Activated gamma-delta T cell treated with Interleukin-2 at 50 U/mL for 16 hours (primary cell): ENCODE data around the gene ADGRF3.
"Not testable (repeated sequence)": the region's sequence is repeated elsewhere in the genome, so short reads cannot be mapped to it uniquely, and the experiment has no call there.

Source experiments
- DNase-seq: peaks from one replicate; pipeline ENCODE4 v3.0.0-alpha.2; 2020

Gene ADGRF3

DNA sequence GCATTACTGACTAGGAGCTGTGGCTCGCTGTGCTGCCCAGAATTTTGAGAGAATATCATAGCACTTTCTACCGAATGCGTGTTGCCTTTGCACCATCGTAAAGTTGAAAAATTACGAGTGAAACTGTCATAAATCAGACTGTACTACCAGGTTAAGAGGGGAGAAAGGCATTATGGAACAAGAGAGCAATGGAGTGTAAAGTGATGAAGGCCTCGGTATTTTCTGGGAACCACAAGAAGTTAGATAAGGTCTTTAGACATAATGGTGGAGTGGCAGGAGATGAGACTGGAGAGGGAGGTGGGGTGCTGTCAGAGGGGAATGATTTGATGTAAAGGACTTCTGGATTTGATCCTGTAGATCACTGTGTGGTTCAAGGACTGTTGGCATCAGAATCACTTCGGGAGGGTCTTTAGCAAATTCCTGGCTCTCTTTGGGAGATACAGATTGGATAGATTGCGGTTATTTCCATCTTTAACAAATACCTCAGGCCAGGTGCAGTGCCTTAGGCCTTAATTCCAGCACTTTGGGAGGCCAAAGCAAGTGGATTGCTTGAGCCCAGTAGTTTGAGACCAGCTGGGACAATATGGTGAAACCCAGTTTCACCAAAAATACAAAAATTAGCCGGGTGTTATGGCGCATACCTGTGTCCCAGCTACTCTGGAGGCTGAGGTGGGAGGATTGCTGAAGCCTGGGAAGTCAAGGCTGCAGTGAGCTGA is 4.9 kb upstream of the ADGRF3 start:
- DNase-seq = no peak

DNA sequence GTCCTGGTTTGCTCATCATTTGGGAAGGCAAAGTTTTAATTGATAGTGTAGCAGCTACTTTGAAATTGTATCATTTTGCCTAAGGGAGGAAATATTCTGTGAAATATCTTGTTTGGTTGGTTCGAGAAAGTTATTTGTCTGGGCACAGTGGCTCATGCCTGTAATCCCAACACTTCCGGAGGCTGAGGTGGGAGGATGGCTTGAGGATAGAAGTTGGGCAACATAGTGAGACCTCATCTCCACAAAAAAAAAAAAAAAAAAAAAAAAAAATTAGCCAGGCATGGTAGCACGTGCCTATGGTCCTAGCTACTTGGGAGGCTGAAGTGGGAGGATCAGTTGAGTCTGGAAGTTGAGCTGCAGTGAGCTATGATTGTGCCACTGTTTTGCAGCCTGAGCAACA is 3.1 kb upstream of the ADGRF3 start:
- no peak for DNase-seq

DNA sequence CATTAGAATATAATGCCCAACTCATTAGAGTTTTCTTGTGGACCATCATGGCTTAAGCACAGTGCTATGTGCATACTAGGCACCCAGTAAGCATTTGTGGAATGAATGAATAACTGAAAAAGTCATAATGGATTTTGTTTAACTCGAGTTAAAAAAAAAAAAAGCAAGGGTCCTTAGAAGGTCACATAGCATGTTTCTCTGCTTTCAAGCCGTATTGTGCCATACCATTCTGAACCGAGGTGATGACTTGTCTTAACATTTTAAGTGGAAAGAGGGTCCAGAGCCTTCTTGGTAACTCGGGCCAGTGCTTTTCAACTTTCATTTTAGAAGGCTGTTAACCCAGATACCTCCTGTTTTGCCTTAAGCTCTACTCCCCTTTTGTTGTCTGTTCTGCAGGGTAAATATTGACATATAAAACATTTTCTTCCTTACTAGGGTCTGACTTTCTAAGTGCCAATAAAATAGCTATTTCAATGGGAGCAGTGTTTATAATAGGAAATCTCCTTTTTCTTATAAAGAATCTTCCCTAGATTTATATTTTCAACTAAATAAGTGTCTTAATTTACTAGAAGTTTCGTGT is 787 bp upstream of the ADGRF3 start:
- no peak for DNase-seq

DNA sequence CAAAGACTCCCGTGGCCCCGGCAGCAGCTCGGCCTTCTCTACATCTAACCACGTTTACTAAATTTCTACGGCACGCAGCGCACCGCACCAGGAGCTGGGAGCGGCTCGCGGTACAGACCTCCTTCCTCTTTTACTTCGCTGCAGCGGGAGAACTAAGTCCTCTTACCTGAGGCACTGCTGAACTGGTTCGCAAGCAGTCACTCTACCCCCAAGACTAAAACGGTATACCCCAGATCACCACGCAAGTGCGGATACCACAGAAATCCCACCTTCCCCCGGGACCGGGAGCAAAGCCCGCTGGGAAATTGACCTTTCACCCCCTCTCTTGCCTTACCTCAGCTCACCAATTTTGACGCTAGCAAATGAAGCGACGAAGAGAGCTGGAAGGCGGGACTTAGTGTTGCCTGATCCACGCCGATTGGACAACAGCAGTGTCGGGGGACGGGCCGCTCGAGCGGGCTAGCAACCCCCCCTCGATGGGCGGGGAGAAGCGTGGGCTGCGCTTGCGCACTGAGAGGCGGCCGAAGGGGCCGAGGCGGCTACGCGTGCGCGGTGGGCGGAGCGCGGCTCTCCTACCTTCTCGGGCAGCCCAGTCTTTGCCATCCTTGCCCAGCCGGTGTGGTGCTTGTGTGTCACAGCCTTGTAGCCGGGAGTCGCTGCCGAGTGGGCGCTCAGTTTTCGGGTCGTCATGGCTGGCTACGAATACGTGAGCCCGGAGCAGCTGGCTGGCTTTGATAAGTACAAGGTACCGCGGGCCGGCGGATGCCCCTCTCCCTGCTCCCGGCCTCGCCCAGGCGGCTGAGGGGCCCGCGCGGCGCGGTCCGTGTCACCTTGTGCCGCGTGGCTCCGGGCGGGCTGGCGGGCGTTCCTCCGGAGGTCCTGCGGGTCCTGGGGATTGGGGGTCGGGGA is 790 bp downstream of the ADGRF3 start, which contains the start of gene SELENOI:
SELENOI (plus strand) TSS at position 599 of the 909 bp plus-strand sequence; CDS start at position 689, 90 bp downstream.
- DNase-seq = peak; percentile 99

DNA sequence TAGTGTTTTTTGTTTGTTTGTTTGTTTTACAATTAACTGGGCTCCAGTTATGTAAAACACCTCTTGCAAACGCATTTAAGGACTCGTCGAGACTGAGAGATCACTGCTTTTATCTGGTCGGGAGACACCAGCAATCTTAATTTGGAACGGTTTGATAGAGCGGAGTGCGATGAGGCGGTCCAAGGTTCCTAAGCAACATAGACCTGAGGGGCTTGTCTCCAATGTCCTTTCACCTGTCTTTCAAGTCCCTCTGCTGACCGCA is 1.4 kb downstream of the ADGRF3 start:
- no peak for DNase-seq

DNA sequence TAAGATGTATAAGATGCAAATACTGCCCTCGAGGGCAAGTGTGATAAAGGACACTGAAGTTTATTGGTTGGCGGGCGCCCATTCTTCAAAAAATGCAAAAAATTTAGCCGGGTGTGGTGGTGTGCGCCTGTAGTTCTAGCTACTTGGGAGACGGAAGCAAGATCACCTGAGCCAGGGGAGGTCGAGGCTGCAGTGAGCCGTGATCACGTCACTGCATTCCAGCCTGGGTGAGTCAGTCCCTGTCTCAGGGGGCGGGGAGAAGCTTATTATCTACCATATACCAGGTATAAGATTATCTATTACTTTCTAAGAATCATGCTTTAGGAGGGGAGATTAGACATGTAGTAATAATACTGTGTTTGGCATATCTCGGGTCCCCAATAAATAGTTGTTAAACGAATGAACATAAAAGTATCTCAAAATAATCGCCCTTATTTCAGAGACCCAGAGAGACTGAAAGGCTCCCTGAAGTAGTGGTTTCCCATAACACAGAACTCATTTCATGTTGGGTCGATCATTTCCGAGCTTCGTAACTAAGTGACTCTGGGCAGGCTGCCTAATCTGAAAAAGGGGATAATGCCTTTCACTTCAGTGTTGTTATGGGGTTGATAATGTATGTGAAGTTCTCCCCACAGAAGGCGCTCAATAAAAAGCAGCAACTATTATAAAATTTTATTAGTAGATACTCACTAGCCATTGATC is 1.9 kb downstream of the ADGRF3 start:
- DNase-seq = no peak

DNA sequence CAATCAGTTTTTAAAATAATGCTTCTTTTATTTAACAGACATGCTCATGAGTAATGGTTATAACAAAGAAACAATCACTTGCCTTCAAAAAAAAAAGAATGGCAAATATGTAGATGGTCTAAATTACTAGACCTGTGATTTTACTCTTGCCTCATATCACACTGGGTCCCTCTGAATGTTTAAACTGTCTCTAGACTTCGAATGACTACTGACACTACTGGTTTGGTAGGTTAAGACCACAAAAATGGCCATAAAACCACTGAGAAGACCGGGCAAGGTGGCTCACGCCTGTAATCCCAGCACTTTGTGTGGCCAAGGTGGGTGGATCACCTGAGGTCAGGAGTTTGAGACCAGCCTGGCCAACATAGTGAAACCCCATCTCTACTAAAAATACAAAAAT is 5.8 kb downstream of the ADGRF3 start:
- DNase-seq = no peak

DNA sequence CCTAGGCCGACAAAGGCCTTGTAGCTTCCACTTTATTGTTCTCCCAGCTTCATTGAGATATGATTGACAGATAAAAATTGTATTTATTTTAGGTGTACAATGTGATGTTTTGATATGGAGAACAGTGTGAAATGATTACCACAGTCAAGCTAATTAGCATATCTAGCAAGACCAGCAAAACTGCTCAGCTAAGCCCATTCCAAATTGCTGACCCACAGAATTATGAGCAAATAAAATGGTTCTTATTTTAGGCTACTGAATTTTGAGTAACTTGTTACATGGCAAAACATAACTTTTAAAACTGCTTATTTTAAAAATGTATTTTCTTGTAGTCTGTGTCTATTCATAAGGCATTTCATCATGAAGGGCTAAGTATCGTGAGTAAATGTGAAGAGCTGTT is 9.3 kb downstream of the ADGRF3 start:
- DNase-seq = no peak

DNA sequence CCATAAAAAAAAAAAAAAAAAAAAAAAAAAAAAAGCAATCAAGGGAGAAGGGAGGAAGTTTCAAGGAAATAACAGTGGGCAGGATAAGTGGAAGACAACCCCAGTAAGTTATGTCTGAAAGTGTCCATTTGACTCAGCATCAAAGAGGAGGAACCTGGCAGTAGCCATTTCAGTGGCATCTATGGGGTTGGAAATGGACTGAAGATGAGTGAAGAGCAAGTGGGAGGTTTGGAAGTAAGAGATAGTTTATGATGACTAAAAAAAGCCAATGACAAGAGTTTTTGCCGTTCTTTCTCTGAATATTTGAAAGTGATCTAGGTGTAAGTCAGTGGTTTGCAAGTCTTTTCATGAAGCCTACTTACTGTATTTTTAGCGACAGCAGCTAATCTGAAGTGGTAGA is 9.9 kb downstream of the ADGRF3 start:
- no peak for DNase-seq

DNA sequence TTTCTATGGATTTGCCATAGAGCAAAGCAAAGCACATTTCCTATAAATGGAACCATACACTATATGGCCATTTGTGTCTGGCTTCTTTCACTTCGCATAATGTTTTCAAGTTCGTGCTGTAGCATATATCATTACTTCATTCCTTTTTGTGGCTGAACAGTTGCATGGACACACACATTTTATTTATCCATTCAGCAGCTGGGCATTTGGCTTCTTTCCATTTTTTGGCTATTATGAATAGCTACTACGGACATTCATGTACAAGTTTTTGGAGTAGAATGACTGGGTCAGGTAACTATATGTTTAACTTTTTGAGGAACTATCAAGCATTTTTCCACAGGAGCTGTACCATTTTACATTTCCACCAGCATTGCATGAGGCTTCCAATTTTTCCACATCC is 11.4 kb downstream of the ADGRF3 start:
- no peak for DNase-seq

DNA sequence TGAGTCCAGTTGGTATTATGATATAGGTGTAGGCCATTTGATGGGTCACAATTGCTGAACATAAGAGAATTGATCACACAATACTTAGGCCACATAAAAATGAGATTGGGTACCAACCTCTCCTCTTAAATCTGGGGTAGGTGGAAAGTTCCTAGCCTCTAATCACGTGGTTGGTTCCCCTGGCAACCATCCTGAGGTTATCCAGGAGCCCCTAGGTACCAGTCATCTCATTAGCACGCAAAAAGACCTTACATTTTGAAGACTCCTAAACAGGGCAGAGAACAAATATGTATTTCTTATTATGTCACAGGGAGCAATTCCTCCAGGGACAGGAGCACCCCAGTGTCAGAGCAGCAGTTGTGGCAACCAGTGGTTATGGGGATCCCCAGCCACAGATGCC is 13.3 kb downstream of the ADGRF3 start:
- no peak for DNase-seq

DNA sequence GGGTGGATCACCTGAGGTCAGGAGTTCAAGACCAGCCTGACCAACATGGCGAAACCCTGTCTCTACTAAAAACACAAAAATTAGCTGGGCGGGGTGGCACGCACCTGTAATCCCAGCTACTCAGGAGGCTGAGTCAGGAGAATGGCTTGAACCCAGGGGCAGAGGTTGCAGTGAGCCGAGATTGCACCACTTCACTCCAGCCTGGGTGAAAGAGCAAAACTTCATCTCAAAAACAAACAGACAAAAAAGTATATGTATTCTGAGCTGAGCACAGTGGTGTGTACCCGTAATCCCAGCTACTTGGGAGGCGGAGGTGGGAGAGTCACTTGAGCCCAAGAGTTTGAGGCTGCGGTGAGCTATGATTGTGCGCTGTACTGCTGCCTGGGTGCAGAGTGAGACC is 15.3 kb downstream of the ADGRF3 start:
- not testable (repeated sequence) for DNase-seq

DNA sequence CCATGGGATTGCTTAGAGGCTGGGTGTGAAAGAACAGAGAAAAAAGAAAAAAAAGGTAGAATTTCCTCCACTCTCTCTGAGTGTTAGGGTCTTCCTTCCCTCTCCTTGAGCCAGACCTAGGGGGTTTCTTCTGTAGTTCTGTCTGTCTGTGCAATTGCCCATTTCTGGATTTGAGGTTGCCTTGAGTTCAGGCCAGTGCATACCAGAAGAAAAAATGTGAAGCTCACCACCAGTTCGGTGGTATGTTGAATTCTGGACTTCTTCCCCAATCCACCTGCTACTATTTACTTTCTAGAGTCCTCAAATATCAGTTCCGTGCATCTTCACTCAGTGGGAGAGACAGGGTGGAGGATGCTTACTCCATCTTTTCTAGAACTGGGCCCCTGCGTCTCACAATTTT is 16.0 kb downstream of the ADGRF3 start:
- DNase-seq = no peak

DNA sequence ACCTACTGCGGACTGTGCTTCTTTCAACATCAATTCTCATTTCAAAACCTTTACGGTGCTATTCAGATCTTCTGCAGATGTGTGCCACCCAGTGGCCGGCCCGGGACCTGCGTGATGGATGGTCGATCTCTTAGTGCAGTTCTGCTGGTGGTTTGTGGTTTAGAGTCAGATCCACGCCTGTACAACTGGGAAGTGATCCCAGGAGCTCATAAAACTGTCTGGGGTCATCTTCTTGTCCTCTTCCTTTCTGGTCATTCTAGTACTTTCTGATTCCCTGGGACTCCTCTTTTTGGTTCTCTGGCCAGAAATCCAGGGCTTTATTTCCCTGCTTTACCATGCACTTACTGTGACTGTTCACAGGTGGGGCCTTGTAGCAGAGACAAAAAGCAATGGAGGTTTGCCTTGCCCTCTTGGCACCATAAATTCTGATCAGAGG is 16.5 kb downstream of the ADGRF3 start:
- DNase-seq = peak; percentile 83

DNA sequence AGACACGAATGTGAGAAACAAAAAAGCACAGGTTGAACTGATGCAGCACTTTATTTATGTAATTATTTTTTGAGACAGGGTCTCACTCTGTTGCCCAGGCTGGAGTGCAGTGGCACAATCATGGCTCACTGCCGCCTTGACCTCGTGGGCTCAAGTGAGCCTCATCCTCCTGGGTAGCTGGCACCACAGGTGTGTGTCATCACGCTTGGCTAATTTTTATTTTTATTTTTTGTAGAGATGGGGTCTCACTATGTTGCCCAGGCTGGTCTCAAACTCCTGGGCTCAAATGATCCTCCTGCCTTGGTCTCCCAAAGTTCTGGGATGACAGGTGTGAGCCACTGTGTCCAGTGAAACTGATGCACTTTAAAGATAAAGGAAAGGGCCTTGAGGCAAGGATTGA is 17.5 kb downstream of the ADGRF3 start:
- not testable (repeated sequence) for DNase-seq

DNA sequence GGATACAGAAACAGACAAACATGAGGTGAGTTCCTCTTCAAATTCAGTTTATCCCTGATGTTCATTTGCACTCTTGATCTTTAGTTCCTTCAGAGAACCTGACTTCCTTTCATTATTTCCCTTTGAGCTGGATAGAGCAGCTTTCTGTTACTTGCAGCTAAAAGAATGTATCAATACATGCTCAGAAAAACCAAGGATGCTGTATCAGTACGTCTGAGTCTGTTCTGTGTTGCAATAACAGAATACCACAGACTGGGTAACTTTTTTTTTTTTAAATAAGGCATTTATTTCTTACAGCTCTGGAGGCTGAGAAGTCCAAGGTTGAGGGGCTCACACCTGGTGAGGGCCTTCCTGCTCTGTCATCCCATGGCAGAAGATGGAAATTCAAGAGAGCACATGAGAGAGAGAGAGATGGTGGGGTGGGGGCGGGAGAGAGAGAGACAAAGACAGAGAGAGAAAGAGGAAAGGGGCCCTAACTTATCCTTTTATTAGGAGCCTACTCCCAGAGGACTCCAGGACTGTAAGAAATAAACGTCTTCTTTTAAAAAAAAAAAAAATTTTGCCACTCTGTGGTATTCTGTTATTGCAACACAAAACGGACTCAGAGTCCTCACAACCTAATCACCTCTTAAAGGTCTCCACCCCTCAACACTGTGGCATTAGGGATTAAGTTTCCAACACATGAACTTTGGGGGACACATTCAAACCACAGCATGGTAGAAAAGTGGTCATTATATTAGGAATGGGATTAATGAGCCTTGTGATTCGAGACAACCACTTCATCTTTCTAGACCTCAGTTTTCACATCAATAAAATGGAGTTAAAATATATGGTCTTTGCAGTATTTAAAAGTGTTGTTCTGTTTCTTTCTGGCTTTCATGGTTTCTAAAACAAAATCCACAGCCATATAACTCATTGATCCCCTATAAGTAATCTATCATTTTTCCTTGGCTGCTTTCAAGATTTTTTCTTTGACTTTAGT is 19.0 kb downstream of the ADGRF3 start:
- no peak for DNase-seq

DNA sequence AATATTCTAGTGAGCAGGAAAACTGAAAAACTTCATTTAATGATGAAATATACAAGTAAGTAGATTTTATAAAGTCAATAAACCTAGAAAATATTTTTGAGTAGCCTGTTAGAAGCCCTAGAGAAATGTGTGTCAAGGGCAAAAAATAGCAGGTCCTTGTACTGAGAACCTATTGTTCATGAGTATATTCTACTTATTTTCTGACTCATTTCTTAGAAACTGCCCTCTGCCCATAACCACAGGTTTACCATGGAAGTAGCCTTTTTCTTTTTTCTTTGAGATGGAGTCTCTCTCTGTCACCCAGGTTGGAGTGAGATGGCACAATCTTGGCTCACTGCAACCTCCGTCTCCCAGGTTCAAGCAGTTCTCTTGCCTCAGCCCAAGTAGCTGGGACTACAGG is 20.1 kb downstream of the ADGRF3 start:
- no peak for DNase-seq

DNA sequence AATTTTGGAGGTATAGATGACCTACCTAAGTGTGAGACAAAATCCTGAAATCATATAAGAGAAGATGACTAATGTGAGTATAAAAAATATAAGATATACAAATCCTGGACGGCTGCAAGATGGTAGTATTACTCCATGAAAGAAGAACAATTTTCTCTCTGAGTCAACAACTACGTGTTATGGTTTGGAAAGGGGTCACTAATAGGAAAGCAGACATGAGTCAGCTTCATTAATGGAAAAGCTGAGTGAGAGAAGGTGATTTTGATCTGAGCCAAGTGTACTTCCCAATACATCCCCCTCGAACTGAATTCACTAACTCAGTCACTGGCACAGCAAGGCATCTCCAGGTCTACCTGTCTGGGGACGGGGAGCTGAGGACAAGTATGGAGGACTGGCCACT is 20.7 kb downstream of the ADGRF3 start:
- DNase-seq = no peak

DNA sequence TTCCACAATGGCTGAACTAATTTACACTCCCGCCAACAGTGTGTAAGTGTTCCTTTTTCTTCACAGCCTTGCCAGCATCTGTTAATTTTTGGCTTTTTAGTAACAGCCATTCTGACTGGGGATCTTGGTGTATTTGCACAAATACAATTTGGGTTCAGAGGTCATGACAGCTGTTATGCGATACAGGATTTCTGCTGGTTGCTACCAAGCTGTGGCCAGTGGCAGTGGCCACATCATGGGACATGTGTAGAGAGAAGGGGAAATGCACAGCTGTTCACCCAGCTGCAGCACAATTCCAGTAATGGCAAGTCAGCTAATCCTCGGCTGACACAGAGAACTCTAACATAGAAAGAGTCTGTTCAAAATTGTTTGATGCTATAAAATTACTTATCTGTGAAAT is 21.7 kb downstream of the ADGRF3 start:
- DNase-seq = no peak

DNA sequence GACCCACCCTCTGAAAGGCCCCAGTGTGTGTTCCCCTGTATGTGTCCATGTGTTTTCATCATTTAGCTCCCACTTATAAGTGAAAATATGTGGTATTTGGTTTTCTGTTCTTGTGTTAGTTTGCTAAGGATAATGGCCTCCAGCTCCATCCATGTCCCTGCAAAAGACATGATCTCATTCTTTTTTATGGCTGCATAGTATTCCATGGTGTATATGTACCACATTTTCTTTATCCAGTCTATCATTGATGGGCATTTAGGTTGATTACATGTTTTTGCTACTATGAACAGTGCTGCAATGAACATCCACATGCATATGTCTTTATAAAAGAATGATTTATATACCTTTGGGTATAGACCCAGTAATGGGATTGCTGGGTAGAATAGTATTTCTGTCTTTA is 22.1 kb downstream of the ADGRF3 start:
- not testable (repeated sequence) for DNase-seq

DNA sequence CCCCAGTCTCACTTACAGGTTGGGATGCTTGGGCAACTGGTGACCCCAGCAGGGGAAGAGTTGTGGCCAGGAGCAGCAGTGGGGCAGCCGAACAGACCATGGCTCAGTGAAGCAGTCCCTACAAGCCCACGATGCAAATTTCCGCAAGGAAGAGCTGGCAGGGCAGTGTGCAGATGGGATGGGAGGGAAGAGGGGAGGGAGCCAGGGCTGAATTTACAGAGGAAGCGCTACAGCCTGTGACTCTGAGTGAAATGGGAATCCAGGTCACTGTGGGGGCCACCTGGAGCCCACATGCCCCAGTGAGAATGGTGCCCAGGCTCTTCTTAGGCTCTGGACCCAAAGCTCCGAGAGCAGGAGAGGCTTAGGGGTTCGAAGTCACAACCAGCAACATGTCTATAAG is 27.6 kb downstream of the ADGRF3 start:
- DNase-seq = no peak
